Upper lobe of left lung (tissue), 4 donors: Measurements from ENCODE around the gene SLC35F5.

Source experiments
- CTCF ChIP-seq, 6 experiments: fragments of 450-650 bp in 4 of 6; fragments of 200-600 bp in 2 of 6; sonication (generic) in 2 of 6; IDR thresholded peaks; one replicate each; pipeline ENCODE4 v1.5.1; 2016 to 2019; ENCODE audit warnings: antibody characterized with exemption in 6 of 6
- POLR2A ChIP-seq, 4 donors: fragments of 450-650 bp; IDR thresholded peaks; one replicate each; pipeline ENCODE4 v1.5.1; 2016 to 2017; ENCODE audit warnings: antibody characterized with exemption in 4 of 4, mild to moderate bottlenecking in 2 of 4

GRCh38 chr2:113791697-113792590 is 35.5 kb upstream of the SLC35F5 start:
- TF ChIP-seq CTCF (IDR thresholded peaks at IDR 0.05) (no peak), POLR2A (IDR thresholded peaks at IDR 0.05) (no peak)
